NCI-H2029 treated with DMSO at 0.1 percent for 48 hours (cell line): Measurements from ENCODE around the gene ZBTB42.

ENCODE experiments used
- DNase-seq: peaks from one replicate; lab custom pipeline; 2025; lab: John Stamatoyannopoulos, UW

Gene ZBTB42

GRCh38 chr14:104782808-104783139, 18.1 kb upstream of the ZBTB42 start:
- DNase-seq: no peak

DNA sequence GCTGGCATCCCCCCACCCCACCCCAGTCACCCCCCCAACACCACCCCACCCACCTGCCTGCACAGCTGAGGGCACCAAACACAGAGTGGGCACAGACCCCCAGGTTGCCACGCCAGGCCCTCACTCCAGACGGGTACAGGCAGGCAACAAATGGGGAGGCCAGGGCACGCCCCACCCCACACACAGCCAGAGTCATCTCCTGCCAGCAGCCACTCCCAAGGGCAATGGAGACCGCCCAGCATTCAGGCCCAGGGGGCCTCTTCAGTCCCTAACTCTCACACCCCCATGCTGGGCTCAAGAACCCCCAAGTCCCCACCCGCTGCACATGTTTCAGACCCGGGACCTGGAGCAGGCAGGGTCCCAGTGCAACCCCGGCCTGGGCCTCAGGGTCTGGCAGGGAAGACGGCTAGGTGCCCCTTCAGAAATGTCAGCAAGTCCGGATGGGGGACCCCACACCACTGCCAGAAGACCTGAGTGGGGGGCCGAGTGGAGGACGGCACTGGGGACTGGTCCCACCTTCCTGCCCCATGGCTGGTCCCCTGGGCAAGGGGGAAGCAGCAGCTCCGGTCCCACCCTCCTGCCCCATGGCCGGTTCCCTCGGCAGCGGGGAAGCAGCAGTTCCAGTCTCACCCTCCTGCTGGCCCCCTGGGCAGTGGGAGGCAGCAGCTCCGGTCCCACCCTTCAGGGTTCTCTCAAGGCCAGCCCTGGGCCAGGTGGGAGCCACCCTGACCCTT, 17.2 kb upstream of the ZBTB42 start:
- DNase-seq: no peak

GRCh38 chr14:104784218-104784568, 16.7 kb upstream of the ZBTB42 start:
- no peak for DNase-seq

DNA sequence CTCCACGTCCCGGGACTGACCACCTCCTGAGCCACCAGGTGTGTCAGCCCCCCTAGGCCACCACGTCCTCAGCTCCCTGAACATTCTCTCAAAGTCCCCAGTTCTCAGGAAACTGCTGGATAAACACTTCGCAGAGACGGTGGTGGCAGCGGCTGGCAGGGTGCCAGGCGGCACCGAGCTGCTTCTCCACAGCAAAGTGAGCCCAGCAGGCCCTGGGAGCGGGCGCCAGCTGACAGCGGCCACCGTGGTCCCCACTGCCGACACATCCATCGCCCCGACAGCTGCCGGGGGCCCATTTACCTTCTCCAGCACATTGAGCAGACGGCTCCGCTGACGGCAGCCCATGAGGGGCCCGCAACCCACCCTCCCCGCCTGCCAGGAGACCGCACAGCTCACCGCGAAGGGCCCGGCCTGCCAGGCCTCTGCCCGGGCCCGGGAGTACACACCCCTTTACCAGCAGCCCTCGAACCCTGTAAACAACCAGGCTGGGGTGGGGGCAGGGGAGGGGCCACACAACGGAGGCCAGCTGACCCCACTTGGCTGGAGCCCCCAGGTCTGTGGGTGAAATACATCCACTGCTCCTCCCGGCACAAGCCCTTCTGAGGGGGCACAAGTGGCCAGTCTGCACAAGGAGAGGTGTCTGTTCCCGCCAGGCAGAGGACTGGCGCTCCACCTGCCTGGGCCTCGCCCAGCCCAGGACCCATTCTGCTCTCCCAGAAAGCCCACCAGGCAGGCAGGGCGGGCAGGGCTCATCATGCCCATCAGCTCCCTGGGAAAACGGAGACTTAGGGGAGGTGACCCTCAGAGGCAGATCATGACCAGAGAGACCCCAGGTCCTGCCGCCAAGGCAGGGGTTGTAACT, 15.8 kb upstream of the ZBTB42 start:
- no peak for DNase-seq

DNA sequence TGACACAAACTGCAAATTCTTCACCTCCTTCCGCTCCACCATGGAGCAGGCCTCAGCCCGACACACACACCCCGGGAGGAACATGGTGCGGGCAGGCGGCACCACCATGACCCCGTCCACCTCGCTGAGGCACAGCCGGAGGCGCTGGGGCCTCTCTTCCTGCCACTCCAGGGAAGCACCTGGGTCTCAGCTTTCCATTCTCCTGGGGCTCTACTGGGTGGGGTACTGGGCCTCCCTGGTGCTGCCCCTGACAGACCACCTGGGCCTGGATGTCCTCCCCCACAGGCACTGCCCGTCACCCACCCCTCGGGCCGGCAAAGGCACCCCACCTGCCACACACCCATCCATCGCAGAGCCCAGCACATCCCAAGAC, 15.2 kb upstream of the ZBTB42 start:
- DNase-seq: no peak

GRCh38 chr14:104786091-104786586, 14.8 kb upstream of the ZBTB42 start:
- no peak for DNase-seq

DNA sequence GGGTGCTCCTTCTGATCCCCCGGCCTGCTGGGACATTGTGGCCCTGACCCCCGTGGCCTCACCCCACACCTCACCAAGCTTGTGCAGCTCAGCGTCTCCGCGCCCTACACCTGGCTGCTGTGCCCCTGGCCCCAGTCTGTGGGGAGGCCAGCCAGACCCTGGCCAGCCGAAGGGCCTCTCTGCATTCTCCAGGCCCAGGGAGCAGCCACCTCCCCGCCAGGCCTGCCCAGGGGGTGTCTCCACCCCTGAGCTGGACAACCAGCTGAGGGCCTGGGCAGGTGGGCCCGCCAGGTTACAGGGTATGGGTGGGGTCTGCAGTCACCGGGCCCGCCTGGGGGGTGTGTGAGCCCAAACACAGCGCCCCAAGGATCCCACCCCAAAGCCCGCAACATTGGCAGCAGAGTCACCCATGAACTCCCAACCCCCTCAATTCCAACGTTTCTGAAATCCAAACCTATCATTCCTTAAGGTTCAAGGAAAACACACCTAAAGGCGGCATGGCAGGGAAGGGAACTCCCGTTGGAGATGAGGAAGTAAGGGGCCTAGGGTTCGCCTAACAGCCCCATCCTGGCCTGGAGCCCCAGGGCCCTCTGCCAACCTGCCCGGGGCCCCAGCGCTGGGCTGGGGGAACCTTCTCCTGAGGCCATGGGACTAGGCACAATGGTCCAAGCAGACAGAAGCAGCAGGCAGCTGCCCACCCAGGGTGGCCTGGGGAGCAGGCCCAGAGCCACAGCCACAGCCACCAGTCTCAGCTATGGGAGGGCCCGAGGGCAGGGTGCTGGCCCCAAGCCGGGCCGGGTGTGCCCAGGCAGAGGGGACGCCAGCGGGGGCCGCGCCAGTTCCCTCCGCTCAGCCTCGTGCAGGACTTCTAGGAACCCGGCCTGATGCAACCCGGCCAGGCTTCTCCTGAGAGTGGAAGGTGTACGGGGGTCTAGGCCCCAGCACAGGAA, 13.9 kb upstream of the ZBTB42 start:
- no peak for DNase-seq

DNA sequence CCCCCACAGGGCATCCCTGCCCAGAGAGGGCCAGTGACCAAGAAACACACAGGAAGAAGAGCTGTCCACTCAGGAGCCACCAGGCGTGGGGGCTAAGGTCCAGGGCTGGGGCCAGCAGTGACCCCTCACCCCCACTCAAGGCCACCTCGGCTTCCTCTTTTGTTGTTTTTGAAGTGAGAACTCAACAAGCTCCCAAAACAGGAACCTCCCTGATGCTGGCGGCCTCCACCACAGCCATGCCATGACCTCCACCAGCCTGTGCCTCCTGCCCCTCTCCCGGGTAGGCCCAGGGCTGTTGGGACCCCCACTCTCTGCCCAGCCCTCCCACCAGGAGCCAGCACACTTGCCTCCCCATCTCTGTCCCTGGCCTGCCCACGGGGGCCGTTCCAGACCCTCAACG, 13.2 kb upstream of the ZBTB42 start:
- DNase-seq: no peak

GRCh38 chr14:104788161-104788818, 12.6 kb upstream of the ZBTB42 start:
- no peak for DNase-seq

DNA sequence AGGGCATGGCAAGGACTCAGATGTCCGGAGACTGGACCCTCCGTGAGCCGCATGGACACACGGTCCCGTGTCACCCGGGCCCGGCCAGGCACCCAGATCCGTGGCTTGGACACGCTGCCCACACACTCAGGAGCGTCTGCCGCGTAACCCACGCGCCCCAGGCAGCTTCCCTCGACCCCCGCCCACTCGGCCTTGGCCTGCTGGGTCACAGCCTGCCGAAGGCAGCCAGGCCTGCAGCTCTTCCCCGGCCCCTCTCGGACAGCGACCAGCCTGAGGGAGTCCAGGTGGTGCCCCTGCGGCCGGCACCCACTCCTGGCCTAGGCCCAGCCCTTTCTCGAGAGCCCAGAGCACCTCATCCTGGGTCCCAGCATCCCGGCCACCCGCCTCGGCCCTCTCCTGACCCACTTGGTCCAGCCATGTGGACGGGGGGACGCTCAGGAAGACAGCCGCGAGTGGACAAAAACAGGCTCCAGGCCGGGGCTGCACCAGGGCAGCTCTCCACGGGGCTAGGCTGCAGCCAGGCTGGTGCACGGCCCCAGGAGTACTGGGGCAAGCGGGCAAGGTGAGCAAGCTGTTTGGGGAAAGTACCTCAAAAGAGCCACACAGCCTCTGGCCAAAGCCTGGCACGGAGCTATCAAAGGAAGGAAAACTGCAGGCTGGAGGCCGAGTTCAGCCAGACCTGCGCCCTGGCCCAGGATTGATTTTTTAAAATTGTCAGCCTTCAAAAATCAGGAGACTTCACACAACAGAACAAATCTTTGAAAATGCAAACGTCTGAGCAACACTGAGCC, 11.8 kb upstream of the ZBTB42 start:
- DNase-seq: no peak

DNA sequence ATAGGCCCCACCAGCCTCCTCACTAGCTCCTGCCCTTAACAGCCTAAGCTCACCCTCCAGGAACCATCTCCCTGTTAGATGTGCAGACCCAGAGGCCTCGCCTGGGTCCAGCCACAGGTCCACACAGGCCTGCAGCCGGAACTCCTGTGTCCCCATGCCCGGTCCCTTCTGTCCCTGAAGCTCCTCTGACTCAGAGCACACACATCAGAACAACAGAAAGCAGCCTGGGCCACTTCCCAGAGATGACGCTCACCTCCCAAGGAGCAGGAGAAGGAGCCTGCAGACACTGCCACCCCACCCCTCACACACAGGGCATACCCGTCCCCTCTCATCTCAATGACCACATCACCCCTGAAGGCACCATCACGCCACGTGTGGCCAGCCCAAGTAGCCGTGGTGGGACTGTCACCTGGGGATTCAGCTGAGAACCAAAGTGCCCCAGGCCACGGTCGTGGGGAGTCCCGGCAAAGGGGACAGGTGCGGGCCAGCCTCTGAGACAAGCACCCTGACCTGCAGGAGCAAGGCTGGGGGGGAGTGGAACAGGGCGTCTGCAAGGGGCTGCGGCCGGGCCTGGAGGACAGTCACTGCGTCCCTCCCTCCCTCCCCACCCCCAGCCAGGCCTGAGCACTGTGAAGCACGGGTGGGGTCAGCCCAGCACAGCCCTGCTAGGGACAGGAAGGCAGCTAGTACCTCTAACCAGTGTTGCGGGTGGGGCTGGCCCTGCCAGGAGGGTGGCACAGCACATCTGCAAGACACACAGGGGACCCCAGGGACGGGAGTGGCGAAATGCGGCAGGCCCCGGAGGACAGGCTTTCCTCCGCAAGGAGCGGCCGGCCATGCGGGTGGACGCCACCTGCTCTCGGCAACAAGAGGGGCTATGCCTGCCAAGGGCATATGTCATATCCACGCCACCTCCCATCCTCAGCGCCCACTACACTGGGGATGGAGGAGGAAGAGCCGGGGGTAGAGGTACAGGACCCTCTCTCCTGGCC, 10.9 kb upstream of the ZBTB42 start:
- DNase-seq: no peak

GRCh38 chr14:104791425-104791824, 9.5 kb upstream of the ZBTB42 start:
- no peak for DNase-seq

DNA sequence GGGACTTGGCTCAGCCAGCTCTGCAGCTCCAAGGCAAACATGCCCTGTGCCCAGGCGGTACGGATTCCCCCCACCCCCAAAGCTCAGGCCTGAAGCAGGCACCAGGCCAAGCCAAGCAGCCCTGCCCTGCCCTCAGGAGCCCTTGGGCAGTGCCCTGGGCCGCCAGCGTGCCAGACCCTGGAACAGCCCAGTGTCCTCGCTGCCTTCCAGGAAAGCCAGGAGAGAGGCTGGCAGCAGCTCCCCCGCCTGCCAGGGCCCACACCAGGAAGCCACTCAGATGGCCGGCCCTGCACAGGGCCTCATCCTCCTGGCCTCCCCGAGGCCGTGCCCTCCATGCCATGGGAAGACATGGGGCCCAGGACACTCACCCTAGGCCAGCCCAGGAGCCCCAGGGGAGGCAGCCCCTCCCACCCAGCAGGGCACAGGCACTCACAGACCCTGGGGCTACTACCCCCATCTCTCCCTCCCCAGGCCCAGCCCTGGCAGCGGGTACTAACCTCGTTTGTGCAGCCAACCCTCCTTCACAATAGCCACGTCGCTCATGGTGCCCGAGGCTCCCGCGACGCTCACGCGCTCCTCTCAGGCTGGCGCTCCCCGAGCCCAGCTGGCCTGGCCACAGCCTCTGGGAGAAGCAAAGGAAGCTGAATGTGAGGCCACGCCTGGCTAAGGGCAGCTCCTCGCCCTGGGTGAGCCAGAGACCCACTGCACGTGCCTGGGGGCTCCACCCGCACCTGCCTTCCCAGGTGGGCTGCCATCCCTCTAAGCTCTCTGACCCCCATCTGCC, 8.6 kb upstream of the ZBTB42 start:
- DNase-seq: no peak

DNA sequence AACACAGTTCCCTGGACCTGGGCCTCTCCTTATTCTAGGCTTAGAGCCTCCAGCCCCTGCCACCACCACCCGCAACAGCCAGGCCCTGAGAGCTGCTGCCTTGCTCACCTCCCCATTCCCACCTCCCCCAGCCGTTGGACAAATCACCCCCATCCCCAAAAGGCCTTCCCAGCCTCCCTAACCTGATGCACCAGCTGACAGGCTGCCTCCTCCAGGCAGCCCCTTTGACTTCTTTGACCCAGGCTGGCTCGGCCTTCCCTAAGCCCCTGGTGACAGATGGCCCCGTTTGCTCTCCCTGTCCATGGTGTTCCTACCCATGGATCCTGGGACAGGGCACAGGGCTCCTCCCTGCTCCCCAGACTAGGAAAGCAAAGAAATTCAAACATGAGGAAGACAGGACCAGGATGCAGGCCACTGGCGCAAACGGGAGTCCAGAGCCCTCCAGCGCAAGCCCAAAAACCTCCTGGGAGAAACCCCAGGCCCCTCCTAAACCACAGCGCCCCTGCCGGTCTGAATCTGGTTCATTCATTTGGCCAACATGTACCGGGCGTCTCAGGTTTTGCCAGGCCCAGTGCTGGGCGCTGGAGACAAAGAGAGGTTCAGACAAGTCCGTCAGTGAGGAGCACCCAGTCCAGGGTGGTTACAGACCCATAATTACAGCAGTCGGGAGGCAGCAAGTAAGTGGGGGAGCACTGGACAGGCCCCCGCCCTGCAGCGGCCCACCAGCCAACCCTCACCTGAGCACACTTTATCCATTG, 7.8 kb upstream of the ZBTB42 start:
- no peak for DNase-seq

DNA sequence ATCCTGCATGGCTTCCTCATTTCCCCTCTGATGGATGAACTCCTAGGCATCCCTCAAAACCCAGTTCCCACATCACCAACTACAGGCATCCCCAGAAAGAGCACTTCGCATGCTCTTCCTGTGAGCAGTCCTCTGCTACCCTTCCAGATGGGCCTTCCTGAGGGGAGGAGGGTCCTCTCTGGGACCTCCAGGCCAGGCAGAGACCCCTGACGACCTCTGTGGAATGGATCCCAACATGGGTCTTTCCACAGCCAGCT, 7.3 kb upstream of the ZBTB42 start:
- no peak for DNase-seq

DNA sequence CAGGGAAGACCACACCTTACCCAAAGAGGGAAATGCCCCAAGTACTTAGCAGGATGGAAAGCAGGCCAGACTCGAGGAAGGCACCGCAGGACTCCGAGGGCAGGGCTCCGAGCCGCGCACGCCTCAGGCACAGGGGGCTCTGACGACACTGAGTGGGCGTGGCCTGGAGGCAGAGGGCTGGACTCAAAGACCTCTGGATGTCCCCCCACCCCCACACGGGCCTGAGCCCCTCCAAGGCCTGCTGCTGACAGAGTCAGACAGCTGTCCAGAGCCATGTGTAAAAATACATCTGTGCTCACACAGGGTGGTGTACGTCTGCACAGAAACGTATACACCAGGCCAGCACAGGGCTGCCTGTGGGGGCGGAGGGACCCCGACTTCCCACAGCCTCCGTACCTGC, 6.8 kb upstream of the ZBTB42 start:
- DNase-seq: no peak

GRCh38 chr14:104794631-104794992, 6.3 kb upstream of the ZBTB42 start:
- DNase-seq: no peak

DNA sequence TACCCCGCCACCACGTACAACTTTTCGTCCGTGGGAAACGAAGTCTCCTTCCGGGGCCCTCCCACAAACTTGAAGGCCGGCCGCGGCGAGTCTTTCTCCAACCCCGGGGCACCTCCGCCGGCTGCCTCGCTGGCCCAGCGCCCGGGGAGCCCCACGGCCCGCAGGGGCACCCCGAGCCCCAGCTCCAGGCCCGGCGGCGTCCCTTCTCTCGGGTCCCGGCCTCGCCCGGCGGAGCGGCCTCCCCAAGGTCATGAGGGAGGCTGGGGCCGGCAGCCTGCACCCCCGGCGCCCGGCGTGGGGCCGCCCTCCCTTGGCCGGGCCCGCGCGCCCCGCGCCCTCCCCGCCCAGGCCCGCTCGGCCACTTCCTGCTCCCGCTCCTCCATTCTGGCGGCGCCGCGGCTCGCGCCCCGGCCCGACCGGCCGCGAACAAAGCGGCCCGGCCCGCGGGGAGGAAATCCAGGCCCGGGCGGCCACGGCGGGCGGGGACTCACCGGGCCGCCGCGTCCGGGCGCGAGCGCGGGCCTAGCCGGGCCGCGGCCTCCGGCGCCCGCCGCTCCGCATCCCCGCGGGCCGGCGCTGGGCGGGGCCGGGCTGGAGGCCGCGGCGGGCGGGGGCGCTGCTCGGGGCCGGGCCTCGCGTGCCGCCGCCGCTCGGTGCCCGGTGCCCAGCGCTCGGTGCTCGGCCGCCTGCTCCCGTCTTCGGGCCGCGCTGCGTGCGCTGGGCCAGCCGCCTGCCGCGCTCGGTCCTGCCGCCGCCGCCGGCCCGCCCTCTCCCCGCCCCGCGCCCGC, 5.7 kb upstream of the ZBTB42 start, which contains the start of gene AKT1:
Gene AKT1, minus strand, starts transcription at position 756 of the 788 bp plus-strand sequence. CDS start 3,105 bp downstream, outside the sequence.
- no peak for DNase-seq
